ENCODE measurements around the gene PIK3C3.
A peak's percentile ranks its signal among the peaks of the same experiment; 100 is the strongest.

Gene PIK3C3

GRCh38 chr18:41954827-41955613, at the start of gene PIK3C3:
PIK3C3 (plus strand) TSS chr18:41955234; CDS start chr18:41955292, 58 bp downstream.
- H3K4me1 ChIP-seq (ENCODE audit: control insufficient read depth, insufficient read depth, low read length) = no peaks in the 10 kb centered on the region

DNA sequence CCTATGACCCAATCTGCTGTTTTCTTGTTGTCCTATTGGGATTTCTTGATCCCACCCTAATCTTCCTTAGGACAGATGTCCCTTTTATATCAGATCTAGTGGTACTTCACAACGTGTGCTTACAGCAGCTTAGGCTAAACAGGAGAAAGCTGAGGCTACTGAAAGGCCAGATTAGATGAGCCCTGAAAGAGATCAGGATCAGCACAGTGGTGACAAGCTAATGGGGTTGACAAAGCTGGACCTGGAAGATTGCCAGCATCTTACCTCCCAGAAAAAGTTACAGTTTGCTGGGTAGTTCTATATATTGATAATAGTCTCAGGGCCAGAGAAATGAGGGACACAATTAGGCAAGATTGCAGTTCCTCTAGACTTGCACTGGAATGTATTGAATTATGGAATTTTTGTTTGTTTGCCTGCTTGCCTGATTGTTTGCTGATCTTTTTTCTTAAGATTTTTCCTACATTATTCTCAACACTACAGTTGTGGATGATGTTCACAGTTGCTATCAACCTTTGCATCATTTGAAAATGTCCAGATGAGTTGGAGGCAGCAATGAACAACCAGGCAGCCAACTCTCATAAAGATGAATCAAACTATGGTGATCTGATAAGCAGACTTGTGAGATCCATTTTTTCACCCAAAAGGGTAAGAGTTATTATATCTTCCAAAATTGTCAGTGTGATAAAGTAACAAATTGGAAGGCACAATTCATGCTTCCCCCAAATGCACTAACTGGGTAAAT, 49.1 kb upstream of the PIK3C3 start:
- Histone ChIP-seq H3K36me3 (ENCODE audit: control insufficient read depth, insufficient read depth, low read length) (no peaks in the 10 kb centered on the region), H3K9ac (ENCODE audit: low read length) (no peak overlapping the region), H3K4me1 (ENCODE audit: control insufficient read depth, insufficient read depth, low read length) (no peaks in the 10 kb centered on the region), H3K9me3 (ENCODE audit: control insufficient read depth, low read length) (no peaks in the 10 kb centered on the region), H3K4me3 (ENCODE audit: low read length) (no peak overlapping the region), H3K27me3 (ENCODE audit: control insufficient read depth, insufficient read depth, low read length) (no peaks in the 10 kb centered on the region)

More at GRCh38 chr18:41954827-41955613, at the start of gene PIK3C3:
- Histone ChIP-seq H3K4me3 (ENCODE audit: low read length) (peak within 1 kb of the TSS; percentile 73), H3K9ac (ENCODE audit: low read length) (peak within 1 kb of the TSS; percentile 86), H3K9me3 (ENCODE audit: control insufficient read depth, low read length) (no peaks in the 10 kb centered on the region), H3K27me3 (ENCODE audit: control insufficient read depth, insufficient read depth, low read length) (no peaks in the 10 kb centered on the region), H3K36me3 (ENCODE audit: control insufficient read depth, insufficient read depth, low read length) (no peaks in the 10 kb centered on the region)

- Histone ChIP-seq H3K9me3 (ENCODE audit: control insufficient read depth, low read length) (no peaks in the 10 kb centered on the region), H3K9ac (ENCODE audit: low read length) (no peak overlapping the region), H3K4me1 (ENCODE audit: control insufficient read depth, insufficient read depth, low read length) (no peaks in the 10 kb centered on the region), H3K27me3 (ENCODE audit: control insufficient read depth, insufficient read depth, low read length) (no peaks in the 10 kb centered on the region), H3K4me3 (ENCODE audit: low read length) (no peak overlapping the region), H3K36me3 (ENCODE audit: control insufficient read depth, insufficient read depth, low read length) (no peaks in the 10 kb centered on the region)
Measured at GRCh38 chr18:41906528-41907146, 48.4 kb upstream of the PIK3C3 start.

DNA sequence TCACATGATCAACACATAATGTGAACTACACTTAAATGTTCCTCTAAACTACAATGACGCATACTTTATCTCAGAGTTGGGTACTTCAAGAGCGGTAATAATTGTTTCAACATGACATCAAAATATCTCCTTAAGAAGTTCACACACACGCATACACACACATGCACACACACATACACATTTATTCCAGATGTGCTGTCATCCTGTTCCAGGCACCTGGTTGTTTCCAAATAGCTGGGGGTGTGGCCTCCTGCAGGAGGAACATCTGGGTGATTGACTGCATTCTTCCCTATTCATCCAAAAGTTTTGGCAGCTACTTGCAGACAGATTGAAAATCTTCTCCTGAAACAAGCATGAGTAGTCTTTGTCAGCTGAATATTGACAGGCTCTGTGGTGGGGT, 37.9 kb upstream of the PIK3C3 start:
- H3K36me3 ChIP-seq (ENCODE audit: control insufficient read depth, insufficient read depth, low read length) = no peaks in the 10 kb centered on the region
- H3K27me3 ChIP-seq (ENCODE audit: control insufficient read depth, insufficient read depth, low read length) = no peaks in the 10 kb centered on the region
- H3K4me1 ChIP-seq (ENCODE audit: control insufficient read depth, insufficient read depth, low read length) = no peaks in the 10 kb centered on the region
- H3K4me3 ChIP-seq (ENCODE audit: low read length) = no peak overlapping the region
- H3K9me3 ChIP-seq (ENCODE audit: control insufficient read depth, low read length) = no peaks in the 10 kb centered on the region
- no peak overlapping the region for H3K9ac ChIP-seq (ENCODE audit: low read length)

DNA sequence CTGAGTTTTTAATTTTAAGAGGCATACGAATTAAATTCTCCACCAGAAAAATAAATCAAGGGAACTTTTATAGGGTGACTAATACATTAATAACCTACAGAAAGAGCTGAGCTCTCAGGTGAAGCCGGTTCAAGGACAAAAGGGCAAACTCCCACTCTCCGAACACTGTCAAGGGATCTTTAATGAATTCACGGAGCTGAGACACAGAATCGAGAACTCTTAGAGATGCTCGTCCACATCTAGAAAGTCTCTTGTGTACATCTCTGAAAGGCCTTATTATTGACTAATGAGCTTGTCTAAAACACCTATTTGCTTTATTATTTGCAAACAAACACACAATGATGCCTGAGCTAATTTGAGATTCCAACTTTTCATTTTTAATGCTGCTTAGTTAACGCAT, 33.3 kb upstream of the PIK3C3 start:
- H3K36me3 ChIP-seq (ENCODE audit: control insufficient read depth, insufficient read depth, low read length) = no peaks in the 10 kb centered on the region
- no peak overlapping the region for H3K9ac ChIP-seq (ENCODE audit: low read length)
- no peaks in the 10 kb centered on the region for H3K27me3 ChIP-seq (ENCODE audit: control insufficient read depth, insufficient read depth, low read length)
- H3K4me1 ChIP-seq (ENCODE audit: control insufficient read depth, insufficient read depth, low read length) = no peaks in the 10 kb centered on the region
- no peak overlapping the region for H3K4me3 ChIP-seq (ENCODE audit: low read length)
- no peaks in the 10 kb centered on the region for H3K9me3 ChIP-seq (ENCODE audit: control insufficient read depth, low read length)

DNA sequence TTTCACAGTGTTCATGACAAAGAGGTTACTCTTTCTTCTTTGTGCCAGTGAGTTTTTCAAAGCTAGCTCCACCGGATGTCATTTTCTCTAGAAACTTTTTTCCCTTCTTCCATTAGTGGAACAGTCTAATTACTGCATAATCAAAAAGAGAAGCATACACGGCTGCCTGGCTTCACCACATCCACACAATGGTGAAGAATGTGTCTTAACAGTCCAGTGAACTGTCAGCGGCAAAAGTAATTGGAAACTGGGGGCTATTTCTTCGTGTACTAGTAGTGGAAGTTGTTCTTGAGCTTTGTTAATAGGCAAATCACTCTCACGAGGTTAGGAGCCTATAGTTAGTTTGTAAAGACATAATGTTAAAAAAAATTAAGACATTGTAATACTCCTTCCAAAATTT, 32.9 kb upstream of the PIK3C3 start:
- H3K4me1 ChIP-seq (ENCODE audit: control insufficient read depth, insufficient read depth, low read length) = no peaks in the 10 kb centered on the region
- no peak overlapping the region for H3K4me3 ChIP-seq (ENCODE audit: low read length)
- H3K9ac ChIP-seq (ENCODE audit: low read length) = no peak overlapping the region
- no peaks in the 10 kb centered on the region for H3K27me3 ChIP-seq (ENCODE audit: control insufficient read depth, insufficient read depth, low read length)
- no peaks in the 10 kb centered on the region for H3K36me3 ChIP-seq (ENCODE audit: control insufficient read depth, insufficient read depth, low read length)
- no peaks in the 10 kb centered on the region for H3K9me3 ChIP-seq (ENCODE audit: control insufficient read depth, low read length)

DNA sequence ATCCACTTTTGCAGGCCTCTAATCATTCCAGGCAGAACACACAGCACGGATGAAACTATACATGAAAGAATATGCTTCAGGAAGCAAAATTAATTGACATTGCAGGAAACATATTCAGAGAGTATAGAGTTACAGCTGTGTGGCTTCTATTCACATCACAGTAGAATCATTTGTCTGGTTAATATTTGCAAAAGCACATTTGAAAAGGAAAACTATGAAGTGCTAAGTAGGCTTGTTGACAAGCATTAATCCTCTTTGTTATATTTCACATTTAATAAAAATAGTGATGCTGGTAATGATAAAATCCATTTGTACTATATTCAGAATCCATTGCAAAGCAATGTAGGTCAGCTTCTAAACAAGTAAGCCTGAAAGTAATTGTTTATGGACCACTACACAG, 32.2 kb upstream of the PIK3C3 start:
- Histone ChIP-seq H3K27me3 (ENCODE audit: control insufficient read depth, insufficient read depth, low read length) (no peaks in the 10 kb centered on the region), H3K4me3 (ENCODE audit: low read length) (no peak overlapping the region), H3K9me3 (ENCODE audit: control insufficient read depth, low read length) (no peaks in the 10 kb centered on the region), H3K9ac (ENCODE audit: low read length) (no peak overlapping the region), H3K36me3 (ENCODE audit: control insufficient read depth, insufficient read depth, low read length) (no peaks in the 10 kb centered on the region), H3K4me1 (ENCODE audit: control insufficient read depth, insufficient read depth, low read length) (no peaks in the 10 kb centered on the region)

DNA sequence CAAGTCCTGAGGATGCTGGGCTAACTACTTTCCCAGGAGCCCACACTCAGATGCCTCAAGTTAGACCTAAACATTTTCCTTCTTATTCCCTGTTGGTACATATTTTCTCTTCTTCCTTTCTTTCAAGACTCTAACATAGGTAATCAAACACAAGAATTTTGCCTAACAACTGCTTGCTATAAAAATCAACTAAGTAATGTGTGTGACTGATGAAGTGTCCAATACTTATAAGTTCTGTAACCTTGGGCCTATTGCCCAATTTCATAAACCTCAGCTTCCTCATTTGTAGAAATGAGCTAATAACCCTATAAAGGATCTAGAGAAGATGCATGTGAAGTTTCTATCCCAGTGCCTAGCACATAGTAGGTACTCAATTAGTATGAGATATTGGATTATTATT, 31.6 kb upstream of the PIK3C3 start:
- no peaks in the 10 kb centered on the region for H3K27me3 ChIP-seq (ENCODE audit: control insufficient read depth, insufficient read depth, low read length)
- H3K36me3 ChIP-seq (ENCODE audit: control insufficient read depth, insufficient read depth, low read length) = no peaks in the 10 kb centered on the region
- no peaks in the 10 kb centered on the region for H3K4me1 ChIP-seq (ENCODE audit: control insufficient read depth, insufficient read depth, low read length)
- no peaks in the 10 kb centered on the region for H3K9me3 ChIP-seq (ENCODE audit: control insufficient read depth, low read length)
- H3K9ac ChIP-seq (ENCODE audit: low read length) = no peak overlapping the region
- H3K4me3 ChIP-seq (ENCODE audit: low read length) = no peak overlapping the region

- Histone ChIP-seq H3K36me3 (ENCODE audit: control insufficient read depth, insufficient read depth, low read length) (no peaks in the 10 kb centered on the region), H3K9me3 (ENCODE audit: control insufficient read depth, low read length) (no peaks in the 10 kb centered on the region), H3K27me3 (ENCODE audit: control insufficient read depth, insufficient read depth, low read length) (no peaks in the 10 kb centered on the region), H3K4me3 (ENCODE audit: low read length) (no peak overlapping the region), H3K9ac (ENCODE audit: low read length) (no peak overlapping the region), H3K4me1 (ENCODE audit: control insufficient read depth, insufficient read depth, low read length) (no peaks in the 10 kb centered on the region)
Measured at GRCh38 chr18:41928581-41928980, 26.5 kb upstream of the PIK3C3 start.

GRCh38 chr18:41932899-41933298, 22.1 kb upstream of the PIK3C3 start:
- Histone ChIP-seq H3K4me1 (ENCODE audit: control insufficient read depth, insufficient read depth, low read length) (no peaks in the 10 kb centered on the region), H3K36me3 (ENCODE audit: control insufficient read depth, insufficient read depth, low read length) (no peaks in the 10 kb centered on the region), H3K9ac (ENCODE audit: low read length) (no peak overlapping the region), H3K9me3 (ENCODE audit: control insufficient read depth, low read length) (no peaks in the 10 kb centered on the region), H3K27me3 (ENCODE audit: control insufficient read depth, insufficient read depth, low read length) (no peaks in the 10 kb centered on the region), H3K4me3 (ENCODE audit: low read length) (no peak overlapping the region)

DNA sequence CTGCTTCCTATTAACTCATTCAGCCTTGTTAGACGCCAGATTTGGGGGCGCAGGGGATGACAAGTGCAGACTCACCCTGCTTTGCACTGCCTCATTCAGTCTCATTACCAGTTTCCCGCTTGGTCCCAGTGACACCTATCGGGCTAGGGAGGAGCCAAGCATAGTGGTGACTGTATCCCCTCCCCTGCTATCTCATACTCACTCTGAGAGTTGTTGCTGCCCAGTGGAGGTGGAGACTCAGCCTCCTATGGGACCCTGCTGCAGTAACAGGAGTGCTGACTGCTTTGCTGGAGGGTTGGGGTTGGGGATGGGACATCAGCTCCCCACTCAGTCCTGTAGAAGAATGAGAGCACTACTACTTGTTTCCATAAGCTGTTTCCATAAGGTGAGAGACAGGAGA, 21.3 kb upstream of the PIK3C3 start:
- Histone ChIP-seq H3K4me1 (ENCODE audit: control insufficient read depth, insufficient read depth, low read length) (no peaks in the 10 kb centered on the region), H3K4me3 (ENCODE audit: low read length) (no peak overlapping the region), H3K36me3 (ENCODE audit: control insufficient read depth, insufficient read depth, low read length) (no peaks in the 10 kb centered on the region), H3K27me3 (ENCODE audit: control insufficient read depth, insufficient read depth, low read length) (no peaks in the 10 kb centered on the region), H3K9ac (ENCODE audit: low read length) (no peak overlapping the region), H3K9me3 (ENCODE audit: control insufficient read depth, low read length) (no peaks in the 10 kb centered on the region)

DNA sequence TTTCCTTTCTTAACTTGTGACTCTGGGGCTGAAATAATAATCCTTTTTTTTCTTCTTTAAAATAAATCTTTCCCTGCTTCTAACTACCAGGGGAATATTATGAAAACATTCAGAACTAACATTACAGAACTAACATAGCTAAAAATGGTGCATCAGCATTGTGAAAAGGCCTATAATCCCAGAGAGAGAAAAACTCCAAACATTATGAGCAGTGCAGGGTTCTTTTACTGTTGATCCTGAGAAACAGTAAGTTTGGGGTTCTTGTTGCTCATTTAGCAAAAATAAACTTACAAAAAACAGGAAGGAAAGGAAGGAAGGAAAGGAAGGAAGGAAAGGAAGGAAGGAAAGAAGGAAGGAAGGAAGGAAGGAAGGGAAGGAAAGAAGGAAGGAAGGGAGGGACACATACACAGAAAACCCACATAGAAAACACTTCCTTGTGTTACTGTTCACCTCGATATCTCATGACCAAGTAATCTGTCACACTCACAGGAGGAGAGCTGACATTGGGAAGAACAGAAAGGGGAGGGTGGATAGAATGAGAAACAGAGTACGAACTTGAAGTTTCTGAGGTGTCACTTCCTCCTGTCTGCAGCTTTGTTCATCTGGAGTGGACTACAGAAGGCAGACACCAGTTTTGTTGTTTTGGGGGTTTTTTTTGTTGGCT, 18.4 kb upstream of the PIK3C3 start:
- H3K9me3 ChIP-seq (ENCODE audit: control insufficient read depth, low read length) = no peaks in the 10 kb centered on the region
- H3K36me3 ChIP-seq (ENCODE audit: control insufficient read depth, insufficient read depth, low read length) = no peaks in the 10 kb centered on the region
- H3K4me3 ChIP-seq (ENCODE audit: low read length) = no peak overlapping the region
- no peaks in the 10 kb centered on the region for H3K4me1 ChIP-seq (ENCODE audit: control insufficient read depth, insufficient read depth, low read length)
- no peaks in the 10 kb centered on the region for H3K27me3 ChIP-seq (ENCODE audit: control insufficient read depth, insufficient read depth, low read length)
- H3K9ac ChIP-seq (ENCODE audit: low read length) = no peak overlapping the region
